ELR (cell line): ENCODE measurements around the gene NCL.
A peak's percentile ranks its signal among the peaks of the same experiment; 100 is the strongest.
"Not testable (repeated sequence)": the region's sequence is repeated elsewhere in the genome, so short reads cannot be mapped to it uniquely, and the experiment has no call there.

Source experiments
- DNase-seq: peaks from one replicate; pipeline ENCODE4 v3.0.0-alpha.2; 2015; ENCODE audit warnings: low read depth

NCL gene

DNA sequence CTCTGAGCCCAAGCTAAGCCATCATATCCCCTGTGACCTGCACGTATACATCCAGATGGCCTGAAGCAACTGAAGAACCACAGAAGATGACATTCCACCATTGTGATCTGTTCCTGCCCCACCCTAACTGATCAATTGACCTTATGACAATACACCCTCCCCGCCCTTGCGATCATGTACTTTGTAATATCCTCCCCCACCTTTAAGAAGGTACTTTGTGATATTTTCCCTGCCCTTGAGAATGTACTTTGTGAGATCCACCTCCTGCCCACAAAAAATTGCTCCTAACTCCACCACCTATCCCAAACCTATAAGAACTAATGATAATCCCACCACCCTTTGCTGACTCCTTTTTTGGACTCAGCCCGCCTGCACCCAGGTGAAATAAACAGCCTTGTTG is 33.8 kb downstream of the NCL start:
- not testable (repeated sequence) for DNase-seq

DNA sequence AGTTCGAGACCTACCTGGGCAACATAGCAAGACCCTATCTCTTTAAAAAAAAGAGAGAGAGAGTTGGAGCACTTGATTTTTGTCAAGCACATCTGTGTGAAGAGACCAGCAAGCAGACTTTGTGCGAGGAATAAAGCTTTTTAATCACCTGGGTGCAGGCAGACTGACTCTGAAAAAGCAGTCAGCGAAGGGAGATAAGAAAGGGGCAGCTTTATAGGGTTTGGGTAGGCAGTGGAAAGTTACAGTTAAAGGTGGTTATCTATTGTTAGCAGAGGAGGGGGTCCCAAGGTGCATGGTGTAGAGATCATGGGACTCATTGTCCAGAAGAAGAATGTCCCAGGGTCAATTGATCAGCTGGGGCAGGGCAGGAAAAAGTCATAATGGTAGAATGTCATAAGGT is 34.4 kb downstream of the NCL start:
- no peak for DNase-seq

DNA sequence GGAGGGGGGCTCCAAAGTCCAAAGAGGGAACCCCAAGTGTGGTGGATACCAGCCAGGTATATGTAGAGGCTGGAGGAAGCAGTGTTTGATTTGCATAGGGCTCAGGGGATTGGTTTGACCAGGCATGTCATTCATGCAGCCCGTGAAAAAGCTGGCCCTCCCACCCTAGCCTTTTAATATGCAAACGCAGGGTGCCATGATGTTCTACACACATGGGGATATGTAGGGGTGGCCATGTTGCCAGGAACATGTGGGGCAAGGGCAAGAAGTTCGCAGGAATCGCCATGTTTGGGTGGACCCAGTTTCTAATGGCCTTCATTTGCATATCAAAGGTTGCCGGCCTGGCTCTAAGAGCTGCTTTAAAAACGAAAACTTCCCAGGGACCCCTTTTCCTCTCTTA is 35.1 kb downstream of the NCL start:
- no peak for DNase-seq

DNA sequence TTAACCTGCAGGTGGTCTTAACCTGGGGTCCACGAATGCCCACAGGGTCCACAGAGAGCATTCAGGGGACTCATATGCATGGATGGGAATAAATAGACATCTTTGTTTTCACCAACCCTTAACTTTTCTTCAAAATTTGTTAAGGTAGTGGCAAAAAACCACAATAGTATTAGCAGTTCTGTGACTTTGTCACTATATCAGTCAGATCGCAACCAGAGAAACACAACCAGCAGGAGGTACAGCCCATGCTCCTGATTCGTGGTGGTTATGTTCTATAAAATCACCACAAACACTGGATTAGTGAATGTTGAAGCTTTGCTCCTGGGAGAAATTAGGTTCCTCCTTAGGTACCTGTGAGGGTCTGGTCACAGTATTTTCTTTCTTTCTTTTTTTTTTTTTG is 37.2 kb downstream of the NCL start:
- DNase-seq: no peak

DNA sequence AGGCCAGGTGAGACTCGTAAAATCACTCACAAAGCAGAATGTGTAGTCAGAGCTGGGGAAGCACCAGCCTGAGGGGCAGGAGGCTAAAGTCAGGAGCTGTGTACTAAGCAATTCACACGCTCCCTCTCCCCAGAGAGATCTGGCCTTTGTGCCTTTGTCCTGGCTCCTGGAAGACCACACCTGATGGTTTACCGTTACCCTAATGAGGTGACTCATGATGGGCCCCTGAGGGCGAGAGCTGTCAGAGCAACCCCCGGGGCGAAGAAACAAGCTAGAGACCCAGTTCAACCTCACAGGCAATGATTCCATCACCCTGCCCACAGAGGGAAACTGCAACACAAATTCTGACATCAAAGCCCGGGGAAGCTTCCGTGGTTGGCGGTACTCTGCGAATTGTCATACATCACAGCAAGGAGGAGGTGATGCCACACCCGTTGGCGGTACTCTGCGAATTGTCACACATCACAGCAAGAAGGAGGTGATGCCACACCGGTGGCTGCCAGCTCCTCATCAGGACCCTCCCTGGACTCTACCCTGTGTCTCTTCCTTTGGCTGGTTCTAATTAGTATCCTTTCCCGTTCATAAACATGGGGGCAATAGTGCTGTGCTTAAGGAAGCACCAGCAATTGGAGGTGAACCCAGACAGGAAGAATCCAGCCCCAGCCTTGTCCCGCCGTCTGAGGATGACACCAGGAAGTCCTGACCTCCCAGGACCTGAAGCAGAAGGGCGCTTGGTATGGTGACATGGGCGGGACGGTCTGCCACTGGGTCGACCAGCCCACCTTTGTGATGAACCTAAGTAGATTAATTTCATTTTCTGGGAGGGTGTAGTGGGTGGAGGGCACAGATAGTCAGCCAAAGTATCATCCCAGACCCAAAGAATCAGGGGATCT is 38.2 kb downstream of the NCL start:
- peak; percentile 56 for DNase-seq

DNA sequence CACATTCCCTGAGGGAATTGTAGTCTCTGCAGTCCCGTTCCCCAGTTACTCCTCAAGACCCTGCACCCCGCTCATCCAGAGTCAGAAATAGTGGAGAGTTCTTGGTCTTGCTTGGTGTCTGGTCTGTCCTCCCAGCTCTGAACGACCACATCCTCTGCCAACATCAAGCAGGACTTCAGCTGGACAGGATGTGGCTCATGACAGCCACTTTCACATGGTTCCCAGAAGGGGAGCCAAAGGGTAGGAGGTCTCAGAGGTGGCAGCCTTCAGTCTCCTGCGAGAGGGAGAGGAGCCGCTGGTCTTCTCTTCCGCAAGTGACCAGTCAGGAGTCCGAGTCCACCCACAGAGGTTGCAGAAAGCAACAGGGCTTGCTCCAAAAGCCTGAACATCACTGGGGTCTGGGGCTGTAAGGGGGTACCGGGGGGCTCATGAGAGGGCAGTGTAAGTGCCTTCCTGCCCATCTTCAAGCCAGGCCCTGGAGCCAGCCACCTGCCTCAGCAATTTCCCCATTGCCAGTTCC is 38.9 kb downstream of the NCL start:
- DNase-seq: peak; percentile 61

DNA sequence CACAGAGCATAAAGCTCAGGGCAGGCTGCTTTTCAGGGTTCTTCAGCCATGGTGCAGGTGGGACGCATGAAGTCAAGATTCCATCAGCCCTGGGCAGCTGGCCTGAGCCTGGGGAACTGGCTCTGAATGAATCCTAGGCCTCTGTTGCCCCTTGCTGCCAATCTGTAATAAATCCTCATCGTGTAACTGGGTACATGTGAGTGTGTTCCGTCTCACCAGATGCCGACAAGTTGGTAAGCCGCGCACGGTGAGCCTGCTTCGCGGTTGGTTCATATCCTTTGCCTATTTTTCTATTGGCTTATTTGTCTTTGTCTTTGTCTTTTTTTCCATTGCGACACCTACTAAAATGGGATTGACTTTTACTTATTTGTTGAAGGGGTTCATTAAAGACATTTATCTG is 41.1 kb downstream of the NCL start:
- no peak for DNase-seq

DNA sequence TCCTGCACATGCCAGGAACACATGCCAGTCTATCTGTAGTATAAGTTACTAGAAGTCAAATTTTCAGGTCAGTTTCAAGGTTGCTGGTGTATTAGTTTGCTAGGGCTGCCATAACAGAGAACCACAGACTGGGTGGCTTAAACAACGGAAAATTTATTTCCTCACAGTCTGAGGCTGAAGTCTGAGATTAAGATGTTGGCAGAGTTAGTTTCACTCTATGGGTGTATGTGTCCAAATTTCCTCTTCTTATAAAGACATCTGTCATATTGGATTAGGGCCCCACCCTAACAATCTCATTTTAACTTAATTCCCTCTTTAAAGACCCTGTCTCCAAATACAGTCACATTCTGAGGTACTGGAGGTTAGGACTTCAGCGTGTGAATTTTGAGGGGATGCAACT is 42.2 kb downstream of the NCL start:
- no peak for DNase-seq

DNA sequence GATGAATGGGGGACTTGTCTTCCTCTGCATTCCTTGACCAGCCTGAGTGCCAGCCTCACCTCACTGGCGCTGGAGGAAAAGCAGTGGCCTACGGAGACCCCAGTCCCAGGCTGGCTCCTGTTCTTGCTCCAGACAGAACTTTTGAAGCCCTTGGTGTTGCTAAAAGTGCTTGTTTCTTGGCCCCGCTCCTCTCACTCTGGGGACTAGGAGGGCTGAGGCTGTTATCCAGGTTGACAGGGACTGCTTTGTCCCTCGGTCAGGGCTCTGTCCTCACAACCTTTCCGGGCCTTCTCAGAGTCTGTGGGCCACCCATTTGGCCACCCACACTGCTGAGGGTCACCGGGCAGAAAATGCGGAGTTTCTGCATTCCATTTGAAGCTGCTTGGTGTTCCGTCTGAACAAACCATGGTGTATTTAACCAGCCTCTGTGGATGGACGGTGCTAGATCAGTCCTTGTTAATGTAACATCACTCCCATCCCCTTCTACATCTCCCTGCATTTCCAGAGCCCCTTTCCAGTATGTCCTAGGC is 43.2 kb downstream of the NCL start:
- DNase-seq: no peak

DNA sequence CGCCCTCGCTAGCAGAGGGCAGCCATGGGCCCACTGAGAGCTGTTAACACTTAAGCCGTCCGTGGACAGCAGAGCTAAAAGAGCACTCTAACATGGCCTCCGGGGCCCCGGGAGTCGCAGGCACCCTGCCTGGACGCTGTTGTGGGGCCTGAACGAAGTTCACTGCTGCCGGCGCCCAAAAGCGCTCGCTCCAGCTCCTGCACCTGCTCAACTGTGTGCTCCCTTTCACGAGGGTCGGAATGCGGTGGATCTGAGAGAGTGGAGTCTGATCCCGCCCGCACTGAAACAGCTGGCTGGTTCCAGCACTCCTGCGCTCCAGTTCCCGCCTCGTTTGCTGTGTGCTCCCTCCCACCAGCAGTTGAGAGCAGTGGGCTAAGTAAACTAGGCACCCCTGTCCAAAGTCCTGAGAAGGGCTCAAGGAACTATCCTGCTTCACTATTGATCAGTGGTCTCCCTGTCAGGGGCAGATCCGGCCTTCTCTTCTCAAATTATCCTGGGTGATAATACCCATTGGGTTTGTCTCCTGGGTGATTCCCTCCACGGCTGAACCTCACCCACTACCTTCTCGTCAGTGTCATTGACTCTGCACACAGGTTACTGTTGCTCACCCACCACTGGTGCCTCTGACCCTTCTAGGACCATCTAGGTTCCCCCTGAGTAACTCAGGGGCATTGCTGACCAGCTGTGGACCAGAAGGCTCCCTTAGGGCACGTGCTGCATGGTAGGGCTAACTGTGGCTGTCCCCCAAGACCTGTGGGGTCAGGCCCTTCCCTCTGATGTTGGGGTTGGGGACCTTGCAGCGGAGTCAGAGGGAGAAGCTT is 45.3 kb downstream of the NCL start:
- no peak for DNase-seq

DNA sequence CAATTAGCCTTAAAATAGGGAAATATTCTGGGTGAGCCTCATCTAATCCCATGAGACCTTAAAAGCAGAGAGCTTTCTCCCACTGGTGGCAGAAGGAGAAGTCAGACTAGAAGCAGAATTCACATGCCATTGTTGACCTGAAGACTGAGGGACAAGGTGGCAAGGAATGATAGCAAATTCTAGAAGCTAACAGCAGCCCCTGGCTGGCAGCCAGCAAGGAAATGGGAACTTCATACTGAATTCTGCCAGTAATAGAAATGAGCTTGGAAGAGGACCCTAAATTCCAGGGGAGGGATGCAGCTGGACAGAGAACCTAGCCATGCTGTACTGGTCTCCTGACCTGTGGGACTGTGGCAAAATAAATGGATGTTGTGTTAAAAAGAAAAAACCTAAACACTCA is 49.3 kb downstream of the NCL start:
- no peak for DNase-seq

DNA sequence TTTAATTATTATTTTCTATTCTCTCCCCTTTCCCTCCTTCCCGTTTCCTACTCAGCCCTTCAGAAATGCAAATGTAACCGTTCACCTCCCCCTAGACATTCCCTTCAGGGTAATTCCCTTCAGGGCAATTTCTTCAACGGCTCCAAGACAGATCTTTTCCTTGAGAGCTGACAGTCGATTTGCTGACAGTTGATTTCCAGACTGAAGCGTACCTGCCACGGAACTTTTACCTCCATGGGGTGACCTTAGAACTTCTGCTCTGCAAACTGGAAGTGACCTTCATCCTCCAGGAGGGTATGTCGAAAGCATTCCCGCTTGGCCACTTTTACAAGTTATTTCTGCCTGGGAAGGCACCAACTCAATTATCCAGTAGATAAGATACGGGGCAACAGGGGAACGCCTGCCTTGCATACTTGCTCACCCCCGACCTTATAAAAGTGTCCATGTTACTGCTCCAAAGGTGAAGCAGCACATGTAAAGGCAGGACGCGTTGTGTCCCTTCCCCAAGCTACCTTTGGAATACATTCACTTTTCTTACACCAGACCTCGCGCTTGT is 50.3 kb downstream of the NCL start:
- no peak for DNase-seq

DNA sequence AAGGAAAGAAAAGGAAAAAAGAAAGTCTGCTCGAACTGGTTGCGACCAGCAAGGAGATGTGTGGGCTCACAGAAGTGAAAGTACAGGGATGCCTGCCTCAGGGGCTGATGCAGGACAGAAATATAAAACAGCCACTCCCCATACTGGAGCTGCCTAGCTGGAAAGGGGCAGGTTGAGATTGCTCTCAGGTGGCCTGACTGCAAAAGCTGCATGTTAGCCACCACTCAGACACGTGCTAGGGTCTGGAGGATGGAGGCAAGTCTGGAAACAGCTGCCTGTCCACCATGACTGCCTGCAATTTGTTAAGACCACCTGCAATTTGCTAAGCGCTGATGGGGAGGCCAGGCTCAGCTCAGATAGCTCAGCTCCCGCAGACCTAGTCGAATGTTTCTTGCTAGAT is 50.8 kb downstream of the NCL start:
- no peak for DNase-seq

DNA sequence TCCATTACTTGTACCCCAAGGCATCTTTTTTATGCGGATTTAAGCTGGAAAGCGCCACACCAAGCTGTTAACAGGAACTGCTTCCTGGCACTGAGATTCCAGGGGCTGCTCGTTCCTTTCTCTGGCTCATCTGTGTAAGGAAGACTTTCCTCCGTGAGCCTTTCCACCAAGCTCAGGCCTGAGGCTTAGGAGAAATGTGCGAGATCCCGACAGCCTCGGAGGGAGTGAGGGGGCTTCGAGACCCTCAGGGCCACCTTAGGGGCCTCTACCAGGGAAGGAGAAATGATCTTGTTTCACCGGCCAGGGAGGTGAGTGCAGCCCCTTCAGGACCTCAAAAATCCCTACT is 51.7 kb downstream of the NCL start:
- DNase-seq: no peak

DNA sequence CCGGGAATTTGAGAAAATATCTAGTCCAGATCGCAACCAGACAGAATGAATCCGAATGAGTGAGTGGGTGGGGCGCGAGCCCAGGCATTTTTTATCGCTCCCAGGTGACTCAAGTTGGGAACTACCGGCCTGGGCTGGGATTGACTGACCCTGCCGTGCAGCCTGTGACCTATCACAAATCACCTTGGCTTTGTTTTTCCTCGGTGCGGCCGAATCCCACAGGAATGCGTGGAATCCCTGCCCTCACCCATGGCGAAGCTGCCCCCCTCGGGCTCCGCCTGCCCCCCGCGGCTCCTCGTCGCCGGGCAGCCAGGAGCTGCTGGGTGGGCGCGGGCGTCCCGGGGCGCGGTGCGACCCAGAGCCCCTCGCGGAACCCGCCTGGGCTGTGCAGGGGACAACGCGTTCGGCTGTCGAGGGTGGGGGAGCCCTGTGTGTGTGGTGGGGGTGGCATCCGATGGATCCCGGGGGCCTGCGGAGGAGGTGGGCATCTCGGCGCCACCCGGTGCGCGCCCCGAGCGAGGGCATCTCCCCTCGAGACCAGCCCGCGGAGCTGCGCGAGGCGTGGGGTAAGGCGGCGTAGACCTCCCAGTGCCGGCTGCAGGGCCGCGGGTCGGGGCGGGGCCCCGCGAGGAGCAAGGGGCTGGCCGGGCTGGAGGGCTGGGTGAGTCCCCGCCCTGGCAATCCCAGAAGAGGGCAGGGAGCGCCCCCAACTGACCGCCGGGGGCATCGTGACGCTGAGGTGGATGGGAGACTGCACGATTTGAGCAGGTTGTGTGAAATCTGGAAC is 52.3 kb downstream of the NCL start:
- peak; percentile 93 for DNase-seq

DNA sequence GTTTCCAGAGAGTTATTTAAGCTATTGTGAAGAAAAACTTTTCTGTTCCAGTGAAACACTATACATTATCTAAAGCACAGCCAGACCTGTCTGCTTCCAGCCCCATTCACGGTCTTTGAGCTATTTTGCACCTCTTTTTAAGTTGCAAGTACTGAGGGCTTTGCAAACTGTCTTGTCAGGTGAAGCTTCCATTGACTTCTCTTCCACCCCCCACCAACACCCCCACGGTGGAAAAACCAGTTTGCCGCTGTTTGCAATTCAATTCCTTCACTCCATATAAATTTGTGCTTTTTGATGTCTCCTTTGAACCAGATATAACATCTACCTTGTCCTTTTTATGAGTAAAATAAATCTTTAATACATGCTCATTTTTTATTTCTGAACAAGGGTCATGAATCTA is 53.0 kb downstream of the NCL start:
- DNase-seq: no peak

DNA sequence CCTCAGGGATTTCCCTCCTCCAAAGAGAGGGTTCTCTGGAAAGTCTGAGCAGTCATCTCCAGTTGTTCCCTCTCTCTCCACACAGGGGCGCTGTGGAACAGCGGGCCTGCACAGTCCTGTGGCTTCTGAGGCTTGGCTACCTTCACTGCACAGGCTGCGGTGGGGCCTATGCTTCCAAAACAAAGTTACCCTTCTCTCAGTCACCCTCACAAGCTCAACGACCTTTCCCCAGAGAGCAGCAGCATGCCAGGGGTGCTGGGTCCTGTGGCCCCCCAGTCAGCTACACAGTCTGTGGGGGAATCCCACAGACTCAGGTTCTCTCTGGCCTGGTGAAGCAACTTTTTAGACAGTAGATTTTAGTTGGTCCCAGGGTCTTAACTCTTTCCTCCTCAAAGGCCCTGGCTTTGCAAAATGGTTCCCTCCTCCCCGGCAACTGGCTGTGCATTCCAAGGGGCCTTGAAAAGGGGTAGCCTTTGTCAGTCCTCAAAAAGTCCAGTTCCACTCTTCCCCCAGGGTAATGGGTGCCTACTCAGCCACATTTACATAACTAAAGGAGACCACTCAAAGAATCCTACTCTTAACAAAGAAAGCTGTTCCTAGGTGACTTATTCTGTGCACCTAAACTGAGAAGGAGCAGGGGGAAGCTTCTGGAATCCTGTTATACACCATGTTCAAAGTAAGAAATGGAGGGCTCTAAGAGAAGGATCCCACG is 53.8 kb downstream of the NCL start:
- no peak for DNase-seq

DNA sequence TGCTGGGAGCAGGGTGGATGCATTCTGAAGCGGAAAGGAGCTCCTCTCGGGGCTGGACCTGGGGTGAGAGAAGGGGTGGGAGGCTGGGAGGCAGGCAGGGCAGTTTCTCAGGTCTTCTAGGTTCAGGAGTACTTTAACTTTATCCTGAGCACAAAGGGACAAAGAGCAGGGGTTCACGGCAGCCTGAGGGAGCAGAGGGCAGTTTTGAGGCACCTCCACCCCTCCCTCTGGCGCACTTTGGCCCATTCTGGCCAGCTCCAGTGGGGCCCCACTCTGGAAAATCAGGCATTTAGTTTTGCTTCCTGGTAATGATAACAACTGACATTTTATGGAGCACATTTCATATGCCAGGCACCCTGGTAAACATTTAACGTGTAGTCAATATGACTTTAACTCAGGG is 54.5 kb downstream of the NCL start:
- no peak for DNase-seq

DNA sequence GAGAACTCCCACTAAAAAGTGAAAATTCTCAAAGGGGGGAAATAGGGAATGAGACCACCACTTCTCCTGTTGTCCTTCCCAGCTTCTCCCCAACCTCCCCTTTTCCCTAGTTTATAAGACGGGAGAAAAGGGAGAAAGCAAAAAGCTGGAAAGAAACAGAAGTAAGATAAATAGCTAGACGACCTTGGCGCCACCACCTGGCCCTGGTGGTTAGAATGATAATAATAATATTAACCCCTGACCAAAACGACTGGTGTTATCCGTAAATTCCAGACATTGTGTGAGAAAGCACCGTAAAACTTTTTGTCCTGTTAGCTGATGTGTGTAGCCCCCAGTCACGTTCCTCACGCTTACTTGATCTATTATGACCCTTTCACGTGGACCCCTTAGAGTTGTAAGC is 56.0 kb downstream of the NCL start:
- DNase-seq: not testable (repeated sequence)

DNA sequence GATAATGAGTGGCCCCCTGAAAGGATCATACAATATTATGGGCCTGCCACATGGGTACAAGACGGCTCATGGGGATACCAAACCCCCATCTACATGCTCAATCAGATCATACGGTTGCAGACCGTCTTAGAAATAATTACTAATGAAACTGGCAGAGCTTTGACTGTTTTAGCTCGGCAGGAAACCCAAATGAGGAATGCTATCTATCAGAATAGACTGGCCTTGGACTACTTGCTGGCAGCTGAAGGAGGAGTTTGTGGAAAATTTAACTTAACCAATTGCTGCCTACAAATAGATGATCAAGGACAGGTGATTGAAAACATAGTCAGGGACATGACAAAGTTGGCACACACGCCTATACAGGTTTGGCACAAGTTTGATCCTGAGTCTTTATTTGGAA is 56.6 kb downstream of the NCL start:
- not testable (repeated sequence) for DNase-seq
